Stimulated activated CD4-positive, alpha-beta T cell treated with anti-CD3 and anti-CD28 coated beads, Interleukin-15, amount 100 ng/mL, for 48 hours (primary cell): ENCODE data around the gene CTCFL.

Experiments used
- DNase-seq, 2 donors: peaks; one replicate each; pipeline ENCODE4 v3.0.0-alpha.2; 2020; ENCODE audit warnings: low read depth in 2 of 2

The CTCFL gene

GRCh38 chr20:57524511-57525176, at the start of gene CTCFL:
Gene CTCFL, minus strand, starts transcription at chr20:57525140. Its CDS starts 935 bp downstream, at chr20:57524205.
- no peak for DNase-seq

- no peak for DNase-seq
Measured at GRCh38 chr20:57573894-57574293, 49.0 kb upstream of the CTCFL start.

GRCh38 chr20:57573242-57573641, 48.3 kb upstream of the CTCFL start:
- DNase-seq, result no peak

- DNase-seq, result no peak
Measured at GRCh38 chr20:57571782-57572416, 47.0 kb upstream of the CTCFL start.

GRCh38 chr20:57570920-57571319, 46.0 kb upstream of the CTCFL start:
- DNase-seq, result no peak

- DNase-seq, result no peak
Measured at GRCh38 chr20:57570145-57570850, 45.4 kb upstream of the CTCFL start.

GRCh38 chr20:57568960-57569359, 44.0 kb upstream of the CTCFL start:
- DNase-seq, result no peak

- no peak for DNase-seq
Measured at GRCh38 chr20:57568088-57568896, 43.4 kb upstream of the CTCFL start.

- no peak for DNase-seq
Measured at GRCh38 chr20:57567471-57568079, 42.6 kb upstream of the CTCFL start.

- DNase-seq, result no peak
Measured at GRCh38 chr20:57566803-57567459, 42.0 kb upstream of the CTCFL start.

GRCh38 chr20:57566399-57566798, 41.5 kb upstream of the CTCFL start:
- DNase-seq, result no peak

- no peak for DNase-seq
Measured at GRCh38 chr20:57564951-57565642, 40.2 kb upstream of the CTCFL start.

- DNase-seq, result no peak
Measured at GRCh38 chr20:57564180-57564802, 39.4 kb upstream of the CTCFL start.

GRCh38 chr20:57563522-57563921, 38.6 kb upstream of the CTCFL start:
- DNase-seq, result no peak

- no peak for DNase-seq
Measured at GRCh38 chr20:57562541-57563465, 37.9 kb upstream of the CTCFL start.

GRCh38 chr20:57561356-57562279, 36.7 kb upstream of the CTCFL start:
- DNase-seq, result no peak

- no peak for DNase-seq
Measured at GRCh38 chr20:57560554-57561355, 35.8 kb upstream of the CTCFL start, which contains the start of gene PCK1. Gene PCK1, plus strand, starts transcription at chr20:57561110. Its CDS starts 302 bp downstream, at chr20:57561412.
